ENCODE results near the gene F5. TPM values are rescaled to one million over a fixed set of nuclear protein-coding genes. Genes with fewer than 3 reads are reported as not detected.
A peak's percentile ranks its signal among the peaks of the same experiment; 100 is the strongest.

The F5 gene
- total and polyA plus RNA-seq, 2 donors (not counting 1 experiment from before 2014, with no cell fraction given) = 0.01 to 0.27 TPM

GRCh38 chr1:169588112-169588511, 1.8 kb upstream of the F5 start:
- peaks cover 7 to 9% of the 10 kb centered on the region in 2 donors for H3K4me1 ChIP-seq (ENCODE audit: control insufficient read depth in 2 of 2, insufficient read depth in 2 of 2, low read length in 2 of 2)
- Mint-ChIP-seq H3K9me3 (ENCODE audit: insufficient read depth) (no peaks in the 10 kb centered on the region), H3K27ac (no peak overlapping the region)

GRCh38 chr1:169586067-169586394, 250 bp downstream of the F5 start:
- Histone ChIP-seq H3K4me2 (replicated peaks; ENCODE audit: low read depth, low read length, poor library complexity, severe bottlenecking) (peak overlapping the region; percentile 68), H3K36me3 (replicated peaks in 1 of 2; ENCODE audit: control extremely low read depth in 1 of 2, control insufficient read depth in 1 of 2, extremely low read depth in 1 of 2, insufficient read depth in 2 of 2, low read length in 1 of 2) (no peaks in the 10 kb centered on the region), H3K4me1 (ENCODE audit: control insufficient read depth in 2 of 2, insufficient read depth in 2 of 2, low read length in 2 of 2) (peaks cover 7 to 9% of the 10 kb centered on the region in 2 donors), H3K27me3 (replicated peaks in 1 of 4; ENCODE audit: control extremely low read depth in 1 of 4, control insufficient read depth in 3 of 4, insufficient read depth in 4 of 4, low read length in 3 of 4) (peaks cover 0 to 13% (median 9%) of the 10 kb centered on the region in 4 experiments), H3K4me3 (ENCODE audit: control extremely low read depth in 1 of 5, extremely low read depth in 1 of 5, insufficient read depth in 1 of 5, low read depth in 2 of 5, low read length in 4 of 5) (peak overlapping the region in 3 of 5 experiments; percentile 8 to 22 (median 13)), H3K79me2 (ENCODE audit: control insufficient read depth, insufficient read depth, low read length) (no peaks in the 10 kb centered on the region), H2AFZ (ENCODE audit: insufficient read depth, low read depth, low read length, poor library complexity, severe bottlenecking) (peak overlapping the region; percentile 52), H3K9ac (ENCODE audit: low read length) (no peak overlapping the region), H3K9me3 (ENCODE audit: control extremely low read depth in 1 of 3, control insufficient read depth in 2 of 3, insufficient read depth in 1 of 3, low read length in 2 of 3) (no peaks in the 10 kb centered on the region), H3K27ac (ENCODE audit: low read length in 2 of 2) (no peak overlapping the region), H4K20me1 (ENCODE audit: control insufficient read depth, insufficient read depth, low read length, poor library complexity, severe bottlenecking) (no peaks in the 10 kb centered on the region)
- CTCF ChIA-PET = interaction anchor here (0.7 to 4.5 kb wide), 25 partner anchors 10 to 1243 kb away, joined by 3 to 50 read pairs (median 4); partner anchors contain the start of gene METTL18
- TF ChIP-seq CTCF (IDR thresholded peaks at IDR 0.05) (no peak), EZH2 (IDR thresholded peaks at IDR 0.05; ENCODE audit: borderline replicate concordance, insufficient read depth, low read depth, low read length, poor library complexity, severe bottlenecking) (no peak)
- intact Hi-C loops (cut with micrococcal nuclease) = loop anchor here (1.0 kb wide), 2 partner anchors 126 to 223 kb away; no protein-coding TSS in a partner anchor
- H3K4me1 Mint-ChIP-seq = peaks cover 7% of the 10 kb centered on the region
- DNase-seq (no peak), ATAC-seq (ENCODE audit: low read depth) (peak; percentile 24)
- POLR2A ChIA-PET = no interaction called here
- 11% methylated on average over 5 of the region's 5 CpGs for whole genome bisulfite sequencing (ENCODE audit: insufficient coverage)
- H3K27ac Mint-ChIP-seq = no peak overlapping the region
- H3K27me3 Mint-ChIP-seq = peaks cover 26% of the 10 kb centered on the region
- H3K4me3 Mint-ChIP-seq = peak overlapping the region; percentile 69
- no peaks in the 10 kb centered on the region for H3K9me3 Mint-ChIP-seq (ENCODE audit: insufficient read depth)

More at GRCh38 chr1:169588112-169588511, 1.8 kb upstream of the F5 start:
- WGBS (ENCODE audit: insufficient coverage) = no CpG with 5 or more reads among the region's 1 CpG
- ChIA-PET CTCF (no interaction called here), POLR2A (no interaction called here)
- DNase-seq (no peak), ATAC-seq (ENCODE audit: low read depth) (no peak)
- H3K27ac ChIP-seq (ENCODE audit: low read length in 2 of 2) = no peak overlapping the region
- TF ChIP-seq CTCF (IDR thresholded peaks at IDR 0.05) (no peak), EZH2 (IDR thresholded peaks at IDR 0.05; ENCODE audit: borderline replicate concordance, insufficient read depth, low read depth, low read length, poor library complexity, severe bottlenecking) (no peak)
- H3K36me3 ChIP-seq (replicated peaks in 1 of 2; ENCODE audit: control extremely low read depth in 1 of 2, control insufficient read depth in 1 of 2, extremely low read depth in 1 of 2, insufficient read depth in 2 of 2, low read length in 1 of 2) = no peaks in the 10 kb centered on the region
- H4K20me1 ChIP-seq (ENCODE audit: control insufficient read depth, insufficient read depth, low read length, poor library complexity, severe bottlenecking) = no peaks in the 10 kb centered on the region
- Mint-ChIP-seq H3K4me1 (peaks cover 7% of the 10 kb centered on the region), H3K27me3 (peaks cover 22% of the 10 kb centered on the region), H3K4me3 (no peak overlapping the region)
- H3K79me2 ChIP-seq (ENCODE audit: control insufficient read depth, insufficient read depth, low read length) = no peaks in the 10 kb centered on the region
- H3K9me3 ChIP-seq (ENCODE audit: control extremely low read depth in 1 of 3, control insufficient read depth in 2 of 3, insufficient read depth in 1 of 3, low read length in 2 of 3) = no peaks in the 10 kb centered on the region
- no peak overlapping the region for H3K4me2 ChIP-seq (replicated peaks; ENCODE audit: low read depth, low read length, poor library complexity, severe bottlenecking)
- intact Hi-C loops (cut with micrococcal nuclease) = no loop called here
- H3K9ac ChIP-seq (ENCODE audit: low read length) = no peak overlapping the region
- peaks cover 0 to 13% (median 9%) of the 10 kb centered on the region in 4 experiments for H3K27me3 ChIP-seq (replicated peaks in 1 of 4; ENCODE audit: control extremely low read depth in 1 of 4, control insufficient read depth in 3 of 4, insufficient read depth in 4 of 4, low read length in 3 of 4)
- no peak overlapping the region for H3K4me3 ChIP-seq (ENCODE audit: control extremely low read depth in 1 of 5, extremely low read depth in 1 of 5, insufficient read depth in 1 of 5, low read depth in 2 of 5, low read length in 4 of 5)
- H2AFZ ChIP-seq (ENCODE audit: insufficient read depth, low read depth, low read length, poor library complexity, severe bottlenecking) = no peak overlapping the region
